Stimulated activated CD4-positive, alpha-beta T cell treated with anti-CD3 and anti-CD28 coated beads, Interleukin-12 subunit alpha, Interleukin-12 subunit beta, amount 100 ng/mL, for 4 hours (primary cell): ENCODE results near the gene PREP.
"Not testable (repeated sequence)": the region's sequence is repeated elsewhere in the genome, so short reads cannot be mapped to it uniquely, and the experiment has no call there.

Source experiments
- DNase-seq: peaks from one replicate; pipeline ENCODE4 v3.0.0-alpha.2; 2020

The PREP gene

DNA sequence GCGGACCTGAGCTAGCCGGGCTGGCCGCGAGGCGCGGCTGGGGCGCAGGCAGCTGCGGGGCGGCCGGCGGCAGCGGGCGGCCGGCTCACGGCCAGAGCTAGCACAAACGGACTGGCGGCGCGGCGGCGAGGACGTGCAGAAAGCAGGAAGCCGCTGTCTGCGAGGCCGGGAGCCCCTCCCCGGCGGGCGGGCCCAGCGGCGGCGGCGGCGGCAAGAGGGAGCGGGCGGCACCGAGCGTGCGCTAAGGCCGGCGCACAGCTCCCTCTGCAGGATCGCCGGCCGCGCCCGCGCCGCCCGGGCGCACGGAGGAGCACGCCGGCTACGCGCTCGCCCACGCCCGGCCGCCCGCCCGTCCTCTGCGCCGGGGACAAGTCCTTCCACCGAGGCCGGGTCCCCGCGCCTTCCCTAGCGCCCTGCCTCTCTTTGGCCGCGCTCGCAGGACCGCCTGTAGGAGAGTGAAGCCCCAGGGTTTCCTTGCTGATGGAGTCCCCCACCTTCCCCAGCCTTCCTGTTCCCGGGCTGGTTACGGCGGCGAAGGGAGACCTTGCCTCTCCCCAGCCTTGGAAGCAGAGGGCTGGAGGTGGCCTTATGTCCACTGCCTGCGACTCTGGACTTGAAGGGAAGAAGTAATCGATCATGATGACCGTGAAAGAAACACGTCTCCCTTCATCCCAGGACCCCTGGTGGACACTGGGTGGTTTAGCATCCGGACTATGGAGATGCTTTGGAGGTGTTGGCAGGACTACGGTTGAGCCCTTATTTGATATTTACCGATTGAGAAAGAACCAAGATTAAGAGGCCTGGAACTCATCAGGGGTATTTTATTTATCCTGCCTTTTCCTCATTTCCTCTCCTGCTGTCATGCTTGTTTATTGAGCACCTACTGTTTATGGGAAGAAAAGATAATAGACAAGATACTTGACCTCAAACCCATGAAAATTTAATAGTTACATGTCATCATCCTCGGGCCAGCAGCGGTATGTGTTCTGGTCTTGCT is at the start of gene PREP:
TSS of gene PREP (minus strand) at position 144 of the 997 bp plus-strand sequence. CDS start 191 bp downstream, outside the sequence.
- peak; percentile 84 for DNase-seq

GRCh38 chr6:105452376-105452775 is 49.5 kb upstream of the PREP start:
- no peak for DNase-seq

- no peak for DNase-seq
Measured at GRCh38 chr6:105449756-105450390, 47.0 kb upstream of the PREP start.

DNA sequence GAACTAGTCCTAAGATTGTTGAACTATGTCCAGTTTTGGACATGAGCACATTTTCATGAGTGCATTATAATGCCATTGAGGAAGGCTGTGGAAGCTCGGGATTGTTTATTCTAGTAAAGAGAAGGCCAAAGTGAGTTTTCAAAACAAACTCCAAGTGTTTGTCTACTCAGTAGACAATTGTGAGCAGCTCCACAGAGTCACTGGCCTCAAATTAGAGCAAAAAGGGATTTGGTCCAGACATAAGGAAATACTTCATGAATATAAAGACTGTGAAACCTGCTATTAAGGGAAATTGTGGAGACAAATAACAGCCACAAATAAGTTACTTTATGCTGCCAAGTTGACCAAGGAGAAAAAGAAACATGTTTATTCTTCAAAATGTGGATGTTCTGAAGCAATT is 42.6 kb upstream of the PREP start:
- no peak for DNase-seq

DNA sequence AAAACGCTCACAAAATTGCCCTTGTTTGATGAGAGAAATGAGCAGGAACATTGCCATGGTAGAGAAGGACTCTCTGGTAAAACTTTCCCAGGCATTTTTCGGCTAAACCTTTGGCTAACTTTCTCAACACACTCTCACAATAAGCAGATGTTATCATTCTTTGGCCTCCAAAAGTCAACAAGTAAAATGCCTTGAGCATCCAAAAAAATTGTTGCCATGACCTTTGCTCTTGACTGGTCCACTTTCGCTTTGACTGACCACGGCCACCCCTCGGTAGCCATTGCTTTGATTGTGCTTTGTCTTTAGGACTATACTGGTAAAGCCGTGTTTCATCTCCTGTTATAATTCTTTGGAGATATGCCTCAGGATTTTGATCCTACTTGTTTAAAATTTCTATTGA is 41.1 kb upstream of the PREP start:
- DNase-seq: no peak

DNA sequence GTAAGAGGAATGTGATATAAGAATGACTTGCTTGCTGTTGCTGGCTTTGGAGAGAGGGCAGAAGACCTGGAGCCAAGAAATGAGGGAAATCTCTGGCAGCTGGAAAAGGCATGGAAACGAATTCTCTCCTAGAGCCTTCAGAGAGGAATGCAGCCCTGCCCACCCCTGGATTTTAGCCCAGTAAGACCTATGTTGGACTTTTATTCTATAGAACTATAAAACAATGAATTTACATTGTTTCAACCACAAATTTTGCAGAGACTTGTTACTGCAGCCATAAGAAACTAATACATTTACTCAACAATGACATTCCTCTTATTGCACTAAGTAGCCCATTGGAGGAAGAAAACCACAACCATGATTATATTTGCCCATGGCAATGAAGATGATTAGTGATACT is 39.5 kb upstream of the PREP start:
- DNase-seq: no peak

DNA sequence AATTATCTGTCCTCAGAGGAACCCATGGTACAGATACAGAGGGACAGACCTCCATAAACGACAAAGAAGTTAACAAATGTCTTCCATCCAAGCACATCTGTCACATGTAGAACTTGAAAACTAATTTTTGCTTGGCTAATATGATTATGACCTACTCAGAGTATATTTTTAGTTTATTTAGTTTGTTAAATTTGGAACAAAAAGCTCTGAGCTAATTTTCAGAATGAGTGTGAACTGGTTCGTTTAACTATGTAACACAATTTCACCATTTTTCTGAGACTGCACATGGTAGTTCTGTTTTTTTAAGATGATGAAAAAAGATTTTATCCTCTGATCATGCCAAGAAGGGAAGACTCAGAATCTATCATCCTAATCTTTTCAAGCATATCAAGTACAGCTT is 34.4 kb upstream of the PREP start:
- DNase-seq: no peak

- no peak for DNase-seq
Measured at GRCh38 chr6:105433723-105434122, 30.8 kb upstream of the PREP start.

DNA sequence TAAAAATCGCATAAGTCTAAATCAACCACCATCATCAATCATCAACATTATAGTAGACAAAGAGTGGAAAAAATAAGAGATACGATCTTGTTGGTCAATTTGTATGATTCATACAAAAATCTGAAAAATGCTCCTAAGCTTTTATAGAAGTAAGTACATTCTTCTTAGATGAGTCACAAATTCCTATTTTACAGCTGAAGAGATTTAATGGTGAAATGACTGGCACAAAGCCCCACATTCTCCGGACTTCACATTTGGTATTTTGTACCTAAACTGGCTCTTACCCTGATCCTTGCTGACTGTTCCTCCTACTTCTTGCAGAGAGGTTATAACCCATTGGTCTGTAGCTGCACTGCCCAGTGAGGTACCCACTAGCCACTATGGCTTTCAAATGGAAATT is 29.9 kb upstream of the PREP start:
- DNase-seq: no peak

GRCh38 chr6:105431226-105431625 is 28.3 kb upstream of the PREP start:
- no peak for DNase-seq

- no peak for DNase-seq
Measured at GRCh38 chr6:105430685-105431084, 27.8 kb upstream of the PREP start.

DNA sequence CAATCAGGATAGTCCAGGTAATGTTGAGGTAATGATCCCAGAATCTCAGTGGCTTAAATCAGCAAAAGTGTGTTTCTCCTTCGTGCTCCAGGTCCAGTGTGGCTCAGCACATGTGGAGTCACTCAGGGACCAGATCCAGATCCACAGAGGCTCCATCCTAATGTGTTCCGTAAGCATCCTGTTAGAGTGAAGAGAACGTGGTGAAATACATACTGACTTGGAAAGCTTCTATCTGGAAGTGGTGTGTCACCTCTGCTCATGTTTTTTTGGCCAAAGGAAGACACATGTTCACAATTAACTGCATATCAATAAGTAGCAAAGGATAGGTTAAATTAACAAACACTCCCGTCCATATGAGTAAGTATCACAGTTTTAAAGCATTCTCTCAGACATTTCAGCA is 26.8 kb upstream of the PREP start:
- no peak for DNase-seq

DNA sequence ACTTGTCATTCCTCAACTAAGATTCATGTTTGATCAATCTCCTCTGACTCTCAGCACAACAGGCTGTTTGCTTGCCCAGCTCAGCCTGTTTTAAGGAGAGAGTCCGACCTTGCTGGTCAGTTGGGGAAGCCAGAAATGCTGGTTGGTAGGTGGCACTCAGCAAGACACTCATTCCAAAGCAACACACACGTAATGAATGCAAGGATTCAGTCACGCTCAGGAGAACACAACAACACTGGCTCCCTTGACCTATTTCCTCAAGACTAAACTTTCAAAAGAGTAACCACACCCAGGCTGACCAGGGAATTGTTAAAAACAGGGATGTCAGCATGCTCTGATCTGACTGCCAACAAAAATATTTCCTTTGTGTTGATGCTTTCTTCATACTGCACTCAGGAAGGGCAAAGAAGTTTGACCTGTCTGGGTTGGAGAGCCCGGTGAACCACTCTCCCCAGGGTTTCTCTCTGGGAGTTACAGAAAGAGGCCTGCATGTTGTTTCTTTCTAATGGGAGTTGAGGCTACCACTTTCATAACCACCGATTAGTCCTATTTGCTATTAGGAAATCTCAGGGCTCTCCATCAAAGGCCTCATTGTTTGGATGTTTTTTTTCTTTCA is 25.6 kb upstream of the PREP start:
- DNase-seq: no peak

- peak; percentile 47 for DNase-seq
Measured at GRCh38 chr6:105424175-105424783, 21.4 kb upstream of the PREP start.

DNA sequence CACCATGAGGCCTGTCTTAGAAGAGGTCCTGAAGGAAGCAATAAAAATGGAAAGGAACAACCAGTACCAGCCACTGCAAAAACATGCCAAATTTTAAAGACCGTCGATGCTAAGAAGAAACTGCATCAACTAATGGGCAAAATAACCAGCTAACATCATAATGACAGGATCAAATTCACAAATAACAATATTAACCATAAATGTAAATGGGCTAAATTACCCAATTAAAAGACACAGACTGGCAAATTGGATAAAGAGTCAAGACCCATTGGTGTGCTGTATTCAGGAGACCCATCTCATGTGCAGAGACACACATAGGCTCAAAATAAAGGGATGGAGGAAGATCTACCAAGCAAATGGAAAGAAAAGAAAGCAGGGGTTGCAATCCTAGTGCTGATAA is 14.1 kb upstream of the PREP start:
- DNase-seq: not testable (repeated sequence)

DNA sequence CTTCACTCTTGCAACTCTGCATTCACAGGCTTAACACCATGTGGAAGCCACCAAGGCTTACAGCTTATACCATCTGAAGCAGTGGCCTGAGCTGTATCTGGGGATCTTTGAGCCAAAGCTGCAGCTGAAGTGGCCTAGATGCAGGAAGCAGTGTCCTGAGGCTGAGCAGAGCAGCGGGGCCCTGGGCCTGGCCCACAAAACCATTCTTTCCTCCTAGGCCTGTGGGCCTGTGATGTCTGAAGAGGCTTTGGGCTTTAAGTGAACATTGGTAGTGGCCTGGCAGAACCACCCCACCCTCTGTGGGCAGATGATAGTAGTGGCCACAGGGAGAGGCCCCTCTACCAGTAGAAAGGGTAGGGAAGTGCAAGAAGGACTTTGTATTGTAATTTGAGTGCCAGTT is 6.9 kb upstream of the PREP start:
- no peak for DNase-seq

DNA sequence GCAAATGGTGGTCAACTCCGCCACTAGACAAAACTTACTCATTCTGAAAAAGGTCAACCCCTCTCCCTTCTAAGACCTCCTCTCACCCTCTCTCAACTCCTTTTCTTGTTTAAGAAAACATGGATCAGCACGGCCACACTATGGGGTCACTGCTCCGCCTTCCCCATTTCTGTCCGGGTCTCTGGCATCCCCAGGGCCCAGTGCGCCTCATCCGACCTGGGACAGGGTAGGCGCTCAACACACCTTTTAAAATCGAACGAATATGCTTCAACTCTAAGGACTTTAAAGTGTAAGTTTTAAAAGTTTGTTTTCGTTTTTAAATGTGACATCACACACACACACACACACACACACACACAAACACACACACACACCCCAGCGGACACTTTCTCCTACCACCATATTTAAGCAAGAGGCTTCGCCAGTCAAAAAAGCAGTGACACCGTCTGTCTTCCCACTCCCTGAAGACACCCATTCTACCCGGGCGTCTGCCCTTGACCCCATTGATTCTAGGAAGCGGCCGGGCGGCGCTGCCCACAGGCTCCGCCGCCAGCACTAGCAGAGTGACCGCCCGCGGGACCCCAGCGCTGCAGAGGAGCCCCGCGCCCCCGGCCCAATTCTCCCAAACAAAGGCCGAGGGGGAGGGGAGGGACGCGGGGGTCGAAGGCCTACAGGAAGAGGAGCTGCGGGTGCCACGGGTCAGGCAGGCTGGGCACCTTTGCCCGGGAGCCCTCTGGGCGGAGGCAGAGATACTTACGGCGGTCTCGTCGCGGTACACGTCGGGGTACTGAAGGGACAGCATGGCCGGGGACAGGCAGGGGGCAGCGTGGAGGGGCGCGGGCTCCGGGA is 568 bp downstream of the PREP start:
- no peak for DNase-seq

DNA sequence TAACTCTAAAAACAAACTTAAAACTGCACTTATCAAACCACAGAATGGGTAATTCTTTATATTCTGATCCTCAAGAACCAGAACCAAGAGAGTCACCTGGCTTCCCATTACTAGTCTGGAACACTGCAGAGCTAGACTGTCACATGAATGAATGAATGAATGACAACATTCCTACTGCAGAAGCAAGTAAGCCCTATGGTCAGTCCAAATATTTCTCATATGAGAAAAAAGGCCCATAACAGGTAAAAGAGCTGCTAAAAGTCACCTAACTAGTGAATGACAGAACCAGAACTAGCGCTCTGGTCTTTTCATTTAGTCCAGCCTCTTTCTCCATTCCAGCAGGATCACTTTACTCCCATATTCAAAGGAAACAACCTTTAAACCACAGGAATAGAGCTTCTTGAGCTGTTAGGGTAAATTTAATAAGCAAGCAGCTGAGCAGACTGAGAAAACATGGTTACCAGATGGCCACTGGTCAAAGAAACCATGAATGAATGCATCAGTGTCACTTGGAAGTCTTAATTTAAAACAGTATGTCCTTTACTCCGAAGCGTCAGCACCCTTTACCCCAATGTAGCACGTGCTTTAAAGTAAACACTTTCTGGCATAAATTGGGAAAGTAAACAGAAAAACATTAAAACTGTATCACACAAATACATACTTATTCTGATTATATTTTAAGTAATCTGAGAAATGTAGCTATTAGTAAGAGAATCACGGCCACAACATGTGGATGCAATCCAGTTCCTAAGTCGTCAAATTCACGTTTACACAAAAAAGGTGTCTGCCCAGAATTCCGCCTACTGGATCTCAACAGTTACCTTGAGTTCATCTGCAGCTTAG is 1.4 kb downstream of the PREP start:
- no peak for DNase-seq

DNA sequence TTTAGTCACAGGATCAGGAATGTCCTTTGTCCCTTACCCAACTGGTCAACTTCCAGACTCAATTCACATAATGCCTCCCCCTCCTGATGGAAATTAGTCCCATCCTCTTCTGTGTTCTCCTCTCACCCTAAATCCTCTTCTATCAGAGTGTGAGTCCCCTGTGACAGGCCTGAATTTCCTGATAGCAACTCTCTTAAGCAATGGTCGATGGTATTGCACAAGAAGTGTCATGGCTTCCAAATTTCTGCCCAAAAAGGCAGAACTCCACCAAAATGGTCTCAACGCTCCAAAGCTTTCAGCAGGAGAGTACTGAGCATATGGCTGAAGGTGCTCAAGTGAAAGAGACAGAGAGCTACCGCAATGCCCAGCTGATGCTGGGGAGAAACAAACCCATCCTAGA is 2.4 kb downstream of the PREP start:
- DNase-seq: no peak

GRCh38 chr6:105398859-105399258 is 4.0 kb downstream of the PREP start:
- DNase-seq: no peak

GRCh38 chr6:105397987-105398386 is 4.9 kb downstream of the PREP start:
- DNase-seq: no peak
